SU-DHL-6 (cell line): Measurements from ENCODE around the gene TPI1.

ENCODE experiments used
- EZH2phosphoT487 ChIP-seq: fragments of 200-600 bp; sonication (generic), shearing (Covaris generic); conservative IDR thresholded peaks from 2 replicates; pipeline ENCODE4 v1.6.1; 2018; ENCODE audit warnings: mild to moderate bottlenecking, antibody characterized with exemption, low read length, moderate library complexity, mixed read lengths
- TF ChIP-seq, protein P1 (sequence below): fragments of 200-600 bp; sonication (generic); IDR thresholded peaks from one replicate; pipeline ENCODE4 v1.5.1; 2017; ENCODE audit warnings: antibody characterized with exemption, mild to moderate bottlenecking, low read length, moderate library complexity; ENCODE audit not compliant: insufficient read depth, poor library complexity, severe bottlenecking

DNA sequence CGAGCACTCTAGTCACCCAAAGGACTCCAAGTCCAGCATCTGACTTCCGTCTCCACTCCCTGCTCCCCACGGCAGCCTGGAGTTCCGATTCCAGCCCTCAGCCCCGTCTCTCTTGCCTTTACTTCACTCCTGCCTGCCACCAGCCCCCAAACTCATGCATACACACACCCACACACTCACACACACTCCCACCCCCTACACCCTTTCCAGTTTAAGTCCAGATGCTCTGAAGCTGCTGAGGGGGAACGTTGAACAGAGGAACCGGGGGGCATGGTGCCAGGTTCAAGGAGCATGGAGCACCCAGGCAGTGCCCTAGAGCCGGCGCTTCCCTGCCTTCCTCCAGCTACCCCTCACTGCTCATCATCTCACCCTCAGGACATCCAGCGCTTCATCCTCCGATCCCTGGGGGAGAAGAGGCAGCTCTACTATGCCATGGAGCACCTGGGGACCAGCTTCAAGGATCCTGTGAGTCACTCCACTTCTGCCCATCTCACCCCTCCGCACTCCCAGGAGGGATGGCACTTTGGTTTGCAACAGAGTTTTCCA lies 35.8 kb upstream of the TPI1 start:
- TF ChIP-seq, protein P1, sequence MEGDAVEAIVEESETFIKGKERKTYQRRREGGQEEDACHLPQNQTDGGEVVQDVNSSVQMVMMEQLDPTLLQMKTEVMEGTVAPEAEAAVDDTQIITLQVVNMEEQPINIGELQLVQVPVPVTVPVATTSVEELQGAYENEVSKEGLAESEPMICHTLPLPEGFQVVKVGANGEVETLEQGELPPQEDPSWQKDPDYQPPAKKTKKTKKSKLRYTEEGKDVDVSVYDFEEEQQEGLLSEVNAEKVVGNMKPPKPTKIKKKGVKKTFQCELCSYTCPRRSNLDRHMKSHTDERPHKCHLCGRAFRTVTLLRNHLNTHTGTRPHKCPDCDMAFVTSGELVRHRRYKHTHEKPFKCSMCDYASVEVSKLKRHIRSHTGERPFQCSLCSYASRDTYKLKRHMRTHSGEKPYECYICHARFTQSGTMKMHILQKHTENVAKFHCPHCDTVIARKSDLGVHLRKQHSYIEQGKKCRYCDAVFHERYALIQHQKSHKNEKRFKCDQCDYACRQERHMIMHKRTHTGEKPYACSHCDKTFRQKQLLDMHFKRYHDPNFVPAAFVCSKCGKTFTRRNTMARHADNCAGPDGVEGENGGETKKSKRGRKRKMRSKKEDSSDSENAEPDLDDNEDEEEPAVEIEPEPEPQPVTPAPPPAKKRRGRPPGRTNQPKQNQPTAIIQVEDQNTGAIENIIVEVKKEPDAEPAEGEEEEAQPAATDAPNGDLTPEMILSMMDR = no peak
- no peak for TF ChIP-seq EZH2phosphoT487
